Muscle layer of colon (tissue), 2 donors: ENCODE data around the gene VPS13A.

Experiments
- H3K27ac ChIP-seq: one replicate; pipeline ENCODE4 v1.7.0; 2013; ENCODE audit warnings: low read depth, mild to moderate bottlenecking, low read length, moderate library complexity
- H3K27me3 ChIP-seq, 2 donors: one replicate each; pipeline ENCODE4 v1.7.0; 2013; ENCODE audit warnings: low read length in 2 of 2, mild to moderate bottlenecking in 2 of 2; ENCODE audit not compliant: insufficient read depth in 2 of 2, control insufficient read depth in 1 of 2
- H3K36me3 ChIP-seq: one replicate; pipeline ENCODE4 v1.7.0; 2013; ENCODE audit warnings: mild to moderate bottlenecking, low read length; ENCODE audit not compliant: insufficient read depth
- H3K4me1 ChIP-seq: one replicate; pipeline ENCODE4 v1.7.0; 2013; ENCODE audit warnings: mild to moderate bottlenecking, low read length; ENCODE audit not compliant: insufficient read depth
- H3K4me3 ChIP-seq, 2 donors: one replicate each; pipeline ENCODE4 v1.7.0; 2013; ENCODE audit warnings: low read length in 2 of 2, low read depth in 1 of 2, mild to moderate bottlenecking in 1 of 2, moderate library complexity in 1 of 2
- H3K9ac ChIP-seq: one replicate; pipeline ENCODE4 v1.7.0; 2013; ENCODE audit warnings: low read length
- H3K9me3 ChIP-seq: one replicate; pipeline ENCODE4 v1.7.0; 2013; ENCODE audit warnings: mild to moderate bottlenecking, low read length
- donor health status: abdominal sarcoma.
- donor health status: Adenocarcinoma of cecum.

Gene VPS13A

GRCh38 chr9:77194423-77194822 is 17.1 kb downstream of the VPS13A start:
- no peaks in the 10 kb centered on the region for H3K27me3 ChIP-seq
- no peak overlapping the region for H3K27ac ChIP-seq
- H3K4me1 ChIP-seq: no peaks in the 10 kb centered on the region
- H3K36me3 ChIP-seq: no peaks in the 10 kb centered on the region
- H3K4me3 ChIP-seq: no peak overlapping the region
- no peak overlapping the region for H3K9ac ChIP-seq
- H3K9me3 ChIP-seq: no peaks in the 10 kb centered on the region

- Histone ChIP-seq H3K4me3 (no peak overlapping the region), H3K4me1 (no peaks in the 10 kb centered on the region), H3K9me3 (no peaks in the 10 kb centered on the region), H3K27ac (no peak overlapping the region), H3K36me3 (no peaks in the 10 kb centered on the region), H3K9ac (no peak overlapping the region), H3K27me3 (no peaks in the 10 kb centered on the region)
Observed at GRCh38 chr9:77210116-77210515, 32.8 kb downstream of the VPS13A start.

DNA sequence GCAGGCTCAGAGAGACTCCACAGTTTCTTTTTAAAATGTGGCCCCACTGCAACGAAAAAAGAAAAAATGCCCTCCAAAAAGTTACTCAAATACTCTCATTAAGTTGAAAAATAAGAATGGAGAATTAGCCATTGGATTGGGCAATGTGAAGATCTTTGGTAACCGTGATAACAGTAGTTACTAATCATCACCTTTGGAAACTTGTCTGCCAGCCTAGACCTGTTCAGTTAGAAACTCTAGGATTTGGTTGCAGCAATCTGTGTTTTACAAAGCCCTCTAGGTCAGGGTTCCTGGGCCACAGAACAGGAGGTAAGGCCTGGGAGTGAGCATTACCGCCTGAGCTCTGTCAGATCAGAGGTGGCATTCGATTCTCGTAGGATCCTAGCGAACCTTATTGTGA is 34.2 kb downstream of the VPS13A start:
- no peaks in the 10 kb centered on the region for H3K4me1 ChIP-seq
- H3K9me3 ChIP-seq: no peaks in the 10 kb centered on the region
- no peak overlapping the region for H3K4me3 ChIP-seq
- no peak overlapping the region for H3K9ac ChIP-seq
- H3K36me3 ChIP-seq: no peaks in the 10 kb centered on the region
- H3K27ac ChIP-seq: no peak overlapping the region
- no peaks in the 10 kb centered on the region for H3K27me3 ChIP-seq

GRCh38 chr9:77212801-77213200 is 35.5 kb downstream of the VPS13A start:
- no peaks in the 10 kb centered on the region for H3K4me1 ChIP-seq
- no peaks in the 10 kb centered on the region for H3K27me3 ChIP-seq
- no peak overlapping the region for H3K27ac ChIP-seq
- no peaks in the 10 kb centered on the region for H3K9me3 ChIP-seq
- H3K4me3 ChIP-seq: no peak overlapping the region
- no peaks in the 10 kb centered on the region for H3K36me3 ChIP-seq
- H3K9ac ChIP-seq: no peak overlapping the region

DNA sequence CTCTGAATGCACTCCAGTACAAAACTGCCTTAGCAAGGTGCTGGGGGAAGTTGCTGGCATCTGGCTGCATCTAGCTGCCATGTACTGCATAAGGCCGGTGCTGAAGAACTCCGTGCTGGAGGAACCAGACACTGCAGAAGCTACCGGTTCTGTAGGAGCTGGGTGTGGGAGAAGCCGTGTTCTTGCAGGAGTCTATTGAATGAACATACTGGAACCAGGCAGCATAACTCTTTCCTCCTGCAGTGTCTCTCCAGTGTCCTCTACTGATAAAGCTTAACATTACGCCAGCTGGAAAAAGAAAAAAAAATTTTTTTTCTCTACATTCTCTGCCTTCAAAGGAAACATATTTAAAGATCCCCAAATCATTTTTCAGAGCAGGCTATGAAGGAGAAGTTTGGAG is 38.5 kb downstream of the VPS13A start:
- no peaks in the 10 kb centered on the region for H3K36me3 ChIP-seq
- H3K4me3 ChIP-seq: no peak overlapping the region
- H3K27ac ChIP-seq: no peak overlapping the region
- H3K4me1 ChIP-seq: peaks cover 3% of the 10 kb centered on the region
- H3K9ac ChIP-seq: no peak overlapping the region
- no peaks in the 10 kb centered on the region for H3K9me3 ChIP-seq
- H3K27me3 ChIP-seq: no peaks in the 10 kb centered on the region

- Histone ChIP-seq H3K27me3 (no peaks in the 10 kb centered on the region), H3K4me3 (no peak overlapping the region), H3K4me1 (peaks cover 3% of the 10 kb centered on the region), H3K27ac (no peak overlapping the region), H3K9me3 (no peaks in the 10 kb centered on the region), H3K36me3 (no peaks in the 10 kb centered on the region), H3K9ac (no peak overlapping the region)
Observed at GRCh38 chr9:77218612-77219011, 41.3 kb downstream of the VPS13A start.

DNA sequence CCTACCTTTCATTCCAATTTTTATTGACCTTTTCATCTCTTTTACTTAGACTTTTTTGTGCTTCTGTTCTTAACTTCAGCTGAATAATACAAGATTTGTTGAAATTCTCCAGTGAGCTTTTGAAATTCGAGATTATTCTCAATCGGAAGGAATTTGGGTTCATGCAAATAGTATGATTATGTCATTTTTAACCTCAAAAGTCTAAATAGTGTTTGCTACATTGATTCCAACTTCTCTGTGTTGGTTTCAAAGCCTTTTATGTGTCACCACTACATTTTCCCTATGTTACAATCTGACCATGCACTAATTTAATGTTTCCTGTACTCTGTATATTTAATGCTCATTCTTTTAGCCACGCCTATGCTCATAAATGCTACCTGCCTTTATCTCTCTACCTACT is 44.1 kb downstream of the VPS13A start:
- Histone ChIP-seq H3K4me3 (no peak overlapping the region), H3K36me3 (no peaks in the 10 kb centered on the region), H3K9ac (no peak overlapping the region), H3K27ac (no peak overlapping the region), H3K9me3 (no peaks in the 10 kb centered on the region), H3K4me1 (peaks cover 3% of the 10 kb centered on the region), H3K27me3 (no peaks in the 10 kb centered on the region)

- H3K4me3 ChIP-seq: no peak overlapping the region
- no peaks in the 10 kb centered on the region for H3K27me3 ChIP-seq
- no peaks in the 10 kb centered on the region for H3K9me3 ChIP-seq
- no peaks in the 10 kb centered on the region for H3K36me3 ChIP-seq
- H3K27ac ChIP-seq: no peak overlapping the region
- no peaks in the 10 kb centered on the region for H3K4me1 ChIP-seq
- H3K9ac ChIP-seq: no peak overlapping the region
Observed at GRCh38 chr9:77224746-77225312, 47.5 kb downstream of the VPS13A start.

DNA sequence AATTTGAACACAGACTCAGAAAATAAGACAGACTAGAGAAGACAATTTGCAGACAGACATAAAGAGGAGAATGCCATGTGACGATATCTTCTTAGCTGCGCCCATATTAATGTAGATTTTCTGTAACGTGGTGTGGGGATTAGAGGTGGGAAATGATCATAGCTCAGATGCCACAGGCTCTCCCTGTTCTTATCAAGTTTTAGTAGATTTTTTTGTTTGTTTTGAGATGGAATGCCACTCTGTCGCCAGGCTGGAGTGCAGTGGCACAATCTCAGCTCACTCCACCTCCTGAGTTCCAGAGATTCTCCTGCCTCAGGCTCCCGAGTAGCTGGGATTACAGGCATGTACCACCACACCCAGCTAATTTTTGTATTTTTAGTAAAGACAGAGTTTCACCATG is 59.4 kb downstream of the VPS13A start:
- Histone ChIP-seq H3K27me3 (no peaks in the 10 kb centered on the region), H3K4me1 (no peaks in the 10 kb centered on the region), H3K4me3 (no peak overlapping the region), H3K9me3 (no peaks in the 10 kb centered on the region), H3K36me3 (no peaks in the 10 kb centered on the region), H3K9ac (no peak overlapping the region), H3K27ac (no peak overlapping the region)

GRCh38 chr9:77237896-77238295 is 60.6 kb downstream of the VPS13A start:
- no peaks in the 10 kb centered on the region for H3K4me1 ChIP-seq
- no peak overlapping the region for H3K27ac ChIP-seq
- no peaks in the 10 kb centered on the region for H3K9me3 ChIP-seq
- no peak overlapping the region for H3K9ac ChIP-seq
- no peaks in the 10 kb centered on the region for H3K27me3 ChIP-seq
- H3K36me3 ChIP-seq: no peaks in the 10 kb centered on the region
- H3K4me3 ChIP-seq: no peak overlapping the region

DNA sequence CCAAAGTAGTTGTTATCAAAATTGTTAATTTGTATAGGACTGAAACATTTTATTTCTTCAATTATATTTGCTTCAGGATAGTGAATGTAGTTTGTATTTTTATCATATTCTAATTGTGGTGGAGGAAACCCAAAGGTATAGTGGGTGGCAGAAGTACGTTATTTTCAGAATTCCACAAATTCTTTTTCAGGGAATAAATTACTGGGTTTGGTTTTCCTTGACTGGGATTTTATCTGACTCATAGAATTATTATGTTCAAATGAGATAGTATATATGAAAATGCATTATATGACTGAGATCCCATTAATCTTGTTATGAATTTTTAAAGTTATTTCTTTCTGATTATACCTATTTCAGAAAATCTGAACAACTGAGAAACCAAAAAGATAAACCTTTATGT is 73.7 kb downstream of the VPS13A start:
- no peaks in the 10 kb centered on the region for H3K9me3 ChIP-seq
- no peaks in the 10 kb centered on the region for H3K36me3 ChIP-seq
- H3K9ac ChIP-seq: no peak overlapping the region
- no peak overlapping the region for H3K4me3 ChIP-seq
- H3K27me3 ChIP-seq: no peaks in the 10 kb centered on the region
- no peaks in the 10 kb centered on the region for H3K4me1 ChIP-seq
- H3K27ac ChIP-seq: no peak overlapping the region

DNA sequence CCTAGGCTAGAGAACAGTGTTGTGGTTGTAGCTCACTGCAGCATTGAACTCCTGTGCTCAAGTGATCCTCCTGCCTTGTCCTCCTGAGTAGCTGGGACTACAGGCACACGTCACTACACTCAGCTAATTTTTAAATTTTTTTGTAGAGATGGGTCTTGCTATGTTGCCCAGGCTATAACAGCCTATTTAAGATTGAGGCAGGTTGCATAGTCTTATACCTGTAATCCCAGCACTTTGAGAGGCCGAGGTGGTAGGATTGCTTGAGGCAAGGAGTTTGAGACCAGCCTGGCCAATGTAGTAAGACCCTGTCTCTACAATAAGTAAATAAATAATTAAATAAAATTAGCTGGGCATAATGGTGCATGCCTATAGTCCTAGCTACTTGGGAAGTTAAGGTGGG is 79.9 kb downstream of the VPS13A start:
- Histone ChIP-seq H3K9ac (no peak overlapping the region), H3K27ac (no peak overlapping the region), H3K36me3 (no peaks in the 10 kb centered on the region), H3K4me3 (no peak overlapping the region), H3K4me1 (no peaks in the 10 kb centered on the region), H3K9me3 (no peaks in the 10 kb centered on the region), H3K27me3 (no peaks in the 10 kb centered on the region)
